NB4 (cell line): ENCODE results near the gene GRIN3B.

Source experiments
- DNase-seq: peaks from one replicate; pipeline ENCODE4 v3.0.0; 2010; ENCODE audit warnings: low read depth
- H3K4me3 ChIP-seq: one replicate; pipeline ENCODE4 v1.5.1; 2011; ENCODE audit warnings: mild to moderate bottlenecking, low read depth, low read length, moderate library complexity
- MYC ChIP-seq: IDR thresholded peaks from 2 replicates; pipeline ENCODE4 v1.6.1; 2011; ENCODE audit warnings: low read depth, low read length
- POLR2A ChIP-seq: IDR thresholded peaks from 2 replicates; pipeline ENCODE4 v1.6.1; 2011; ENCODE audit warnings: mild to moderate bottlenecking; ENCODE audit not compliant: insufficient read length; ENCODE audit errors: extremely low read depth
- TF ChIP-seq, protein P1 (sequence below): IDR thresholded peaks from one replicate; pipeline ENCODE4 v1.5.1; 2012; ENCODE audit warnings: low read depth, low read length
- TF ChIP-seq, protein P2 (sequence below): IDR thresholded peaks from 2 replicates; pipeline ENCODE4 v1.6.1; 2011; ENCODE audit warnings: low read depth, low read length

GRIN3B gene

GRCh38 chr19:988510-988909, 11.7 kb upstream of the GRIN3B start:
- H3K4me3 ChIP-seq = no peak overlapping the region
- no peak for TF ChIP-seq MYC
- TF ChIP-seq, protein P1, sequence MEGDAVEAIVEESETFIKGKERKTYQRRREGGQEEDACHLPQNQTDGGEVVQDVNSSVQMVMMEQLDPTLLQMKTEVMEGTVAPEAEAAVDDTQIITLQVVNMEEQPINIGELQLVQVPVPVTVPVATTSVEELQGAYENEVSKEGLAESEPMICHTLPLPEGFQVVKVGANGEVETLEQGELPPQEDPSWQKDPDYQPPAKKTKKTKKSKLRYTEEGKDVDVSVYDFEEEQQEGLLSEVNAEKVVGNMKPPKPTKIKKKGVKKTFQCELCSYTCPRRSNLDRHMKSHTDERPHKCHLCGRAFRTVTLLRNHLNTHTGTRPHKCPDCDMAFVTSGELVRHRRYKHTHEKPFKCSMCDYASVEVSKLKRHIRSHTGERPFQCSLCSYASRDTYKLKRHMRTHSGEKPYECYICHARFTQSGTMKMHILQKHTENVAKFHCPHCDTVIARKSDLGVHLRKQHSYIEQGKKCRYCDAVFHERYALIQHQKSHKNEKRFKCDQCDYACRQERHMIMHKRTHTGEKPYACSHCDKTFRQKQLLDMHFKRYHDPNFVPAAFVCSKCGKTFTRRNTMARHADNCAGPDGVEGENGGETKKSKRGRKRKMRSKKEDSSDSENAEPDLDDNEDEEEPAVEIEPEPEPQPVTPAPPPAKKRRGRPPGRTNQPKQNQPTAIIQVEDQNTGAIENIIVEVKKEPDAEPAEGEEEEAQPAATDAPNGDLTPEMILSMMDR = no peak
- TF ChIP-seq POLR2A = no peak
- TF ChIP-seq, protein P2, sequence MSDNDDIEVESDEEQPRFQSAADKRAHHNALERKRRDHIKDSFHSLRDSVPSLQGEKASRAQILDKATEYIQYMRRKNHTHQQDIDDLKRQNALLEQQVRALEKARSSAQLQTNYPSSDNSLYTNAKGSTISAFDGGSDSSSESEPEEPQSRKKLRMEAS = no peak
- DNase-seq = no peak

DNA sequence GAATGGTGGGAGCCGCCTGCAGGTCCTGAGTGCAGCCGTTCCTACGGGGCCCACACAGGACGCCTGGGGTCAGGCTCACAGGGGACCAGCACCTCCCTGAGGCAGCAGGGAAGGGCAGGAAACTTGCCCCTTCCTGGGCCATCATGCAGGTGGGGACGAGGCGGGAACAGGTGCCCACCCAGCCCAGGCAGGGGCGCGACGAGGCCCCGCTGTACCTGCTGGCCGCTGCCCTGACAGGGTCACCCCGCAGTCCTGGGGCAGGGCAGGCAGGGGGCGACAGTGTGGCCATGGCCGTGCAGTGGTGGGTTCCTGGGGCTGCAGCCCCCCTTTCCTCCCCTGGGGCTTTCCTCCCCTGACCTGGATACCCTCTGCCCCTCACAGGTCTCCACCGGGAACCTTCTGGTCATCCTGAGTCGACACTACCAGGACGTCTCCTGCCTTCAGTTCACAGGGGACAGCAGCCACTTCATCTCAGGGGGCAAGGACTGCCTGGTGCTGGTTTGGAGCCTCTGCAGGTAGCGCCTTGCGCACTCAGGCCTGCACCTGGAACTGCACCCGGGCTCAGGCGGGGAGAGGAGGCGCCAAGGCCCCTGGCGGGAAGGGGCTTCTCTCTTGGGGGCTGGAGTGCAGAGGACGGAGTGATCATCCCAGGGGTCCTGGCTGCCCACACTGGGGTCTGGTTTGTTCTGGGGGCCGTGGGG, 10.7 kb upstream of the GRIN3B start:
- no peak for DNase-seq
- no peak overlapping the region for H3K4me3 ChIP-seq
- TF ChIP-seq, protein P1 = no peak
- TF ChIP-seq MYC (no peak), POLR2A (no peak)

- no peak for DNase-seq
- H3K4me3 ChIP-seq = no peak overlapping the region
- TF ChIP-seq, protein P1 = no peak
- TF ChIP-seq, protein P2 = no peak
- TF ChIP-seq MYC (no peak), POLR2A (no peak)
Measured at GRCh38 chr19:990119-990571, 10.1 kb upstream of the GRIN3B start.

DNA sequence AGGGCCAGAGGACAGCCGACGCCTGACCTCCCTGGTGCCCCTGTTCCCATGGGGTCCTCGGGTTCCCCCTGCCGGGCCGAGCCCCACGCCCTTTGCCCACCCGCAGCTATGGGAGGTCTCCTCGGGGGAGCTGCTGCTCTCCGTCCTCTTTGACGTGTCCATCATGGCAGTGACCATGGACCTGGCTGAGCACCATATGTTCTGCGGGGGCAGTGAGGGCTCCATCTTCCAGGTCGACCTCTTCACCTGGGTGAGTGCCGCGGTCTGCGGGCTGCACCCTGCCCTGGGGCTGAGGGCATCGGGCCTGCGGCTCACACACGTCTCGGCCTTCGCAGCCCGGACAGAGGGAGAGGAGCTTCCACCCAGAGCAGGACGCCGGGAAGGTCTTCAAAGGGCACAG, 9.5 kb upstream of the GRIN3B start:
- DNase-seq = no peak
- H3K4me3 ChIP-seq = no peak overlapping the region

DNA sequence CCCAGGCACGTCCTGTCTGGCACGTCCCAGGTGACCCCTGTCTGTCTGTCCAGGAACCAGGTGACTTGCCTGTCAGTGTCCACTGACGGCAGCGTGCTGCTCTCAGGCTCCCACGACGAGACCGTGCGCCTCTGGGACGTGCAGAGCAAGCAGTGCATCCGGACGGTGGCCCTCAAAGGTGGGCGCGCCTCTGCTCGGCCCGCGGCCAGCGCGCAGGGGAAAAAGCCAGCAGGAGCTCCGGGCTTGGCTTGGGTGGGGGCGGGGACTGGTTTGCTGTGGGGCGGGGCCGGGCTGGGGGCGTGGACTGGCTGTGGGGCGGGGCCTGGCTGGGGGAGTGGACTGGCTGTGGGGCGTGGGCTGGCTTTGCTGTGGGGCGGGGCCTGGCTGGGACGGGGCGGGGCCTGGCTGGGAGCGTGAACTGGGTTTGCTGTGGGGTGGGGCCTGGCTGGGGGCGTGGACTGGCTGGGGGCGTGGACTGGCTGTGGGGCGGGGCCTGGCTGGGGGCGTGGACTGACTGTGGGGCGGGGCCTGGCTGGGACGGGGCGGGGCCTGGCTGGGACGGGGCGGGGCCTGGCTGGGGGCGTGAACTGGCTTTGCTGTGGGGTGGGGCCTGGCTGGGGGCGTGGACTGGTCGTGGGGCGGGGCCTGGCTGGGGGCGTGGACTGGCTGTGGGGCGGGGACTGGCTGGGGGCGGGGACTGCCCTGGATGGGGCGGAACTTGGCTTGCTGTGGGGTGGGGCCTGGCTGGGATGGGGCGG, 8.9 kb upstream of the GRIN3B start:
- no peak overlapping the region for H3K4me3 ChIP-seq
- TF ChIP-seq POLR2A (no peak), MYC (no peak)
- TF ChIP-seq, protein P1 = no peak
- TF ChIP-seq, protein P2 = no peak
- peak; percentile 41 for DNase-seq

More for the DNA sequence above, 9.5 kb upstream of the GRIN3B start:
- TF ChIP-seq MYC (no peak), POLR2A (no peak)
- TF ChIP-seq, protein P1 = no peak
- TF ChIP-seq, protein P2 = no peak
